Activated naive CD8-positive, alpha-beta T cell treated with anti-CD3 and anti-CD28 coated beads, Interleukin-2, amount 10 ng/mL, durations not matched to agents 7 days and 5 days (primary cell): ENCODE data around the gene B3GNT3. TPM values are rescaled to one million over a fixed set of nuclear protein-coding genes. Genes with fewer than 3 reads are reported as not detected.

Experiments used
- ATAC-seq: fragments of 150-1000 bp; cut with Tn5 transposase; one replicate; pipeline ENCODE4 v1.10.0; 2021; ENCODE audit warnings: low read depth, moderate library complexity
- POLR2A ChIA-PET: fragments of 350-600 bp; sonication (Branson Sonifier 250); formaldehyde crosslinking; loops from one replicate; lab custom pipeline; 2021; ENCODE audit warnings: antibody characterized with exemption; lab: Charles Lee
- DNase-seq: peaks from one replicate; pipeline ENCODE4 v3.0.0; 2021
- H3K27ac Mint-ChIP-seq: one replicate; pipeline ENCODE4 v1.8.0; 2022; ENCODE audit warnings: mild to moderate bottlenecking, mixed read lengths
- H3K27me3 Mint-ChIP-seq: one replicate; pipeline ENCODE4 v1.8.0; 2022; ENCODE audit warnings: mild to moderate bottlenecking, moderate library complexity, mixed read lengths
- H3K36me3 Mint-ChIP-seq: one replicate; pipeline ENCODE4 v1.8.0; 2021; ENCODE audit warnings: mild to moderate bottlenecking, mixed read lengths
- H3K4me1 Mint-ChIP-seq: one replicate; pipeline ENCODE4 v1.8.0; 2021; ENCODE audit warnings: mixed read lengths
- H3K4me3 Mint-ChIP-seq: one replicate; pipeline ENCODE4 v1.8.0; 2022; ENCODE audit warnings: mild to moderate bottlenecking, moderate library complexity, mixed read lengths
- H3K9me3 Mint-ChIP-seq: one replicate; pipeline ENCODE4 v1.8.0; 2021; ENCODE audit warnings: mixed read lengths
- total RNA-seq, 2 experiments: library from RNA; stranded (reverse); gene quantifications; one replicate each; pipeline ENCODE4 v1.2.3, GENCODE V29; 2021

The B3GNT3 gene
- total RNA-seq, 2 experiments from 2014 or later, result not detected

DNA sequence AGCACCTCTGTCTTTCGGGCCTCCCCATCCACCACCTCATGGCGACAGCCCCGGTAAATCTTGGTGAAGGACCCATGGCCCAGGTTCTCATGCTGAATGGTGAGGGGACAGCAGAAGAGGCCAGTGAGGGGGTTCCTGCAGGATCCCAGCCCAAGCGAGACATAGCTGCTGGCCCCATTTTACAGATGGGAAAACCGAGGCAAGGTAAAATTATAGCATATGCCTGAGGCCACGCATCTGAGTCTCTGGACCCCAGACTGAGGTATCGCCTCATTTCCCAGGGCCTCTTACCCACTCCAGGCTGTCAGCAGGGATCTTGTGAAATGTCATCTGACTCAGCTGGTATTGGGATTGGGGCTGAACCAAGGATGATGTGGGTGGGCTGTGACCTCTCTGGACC is 43.0 kb downstream of the B3GNT3 start:
- POLR2A ChIA-PET, result interaction anchor here (0.7 kb wide), 1 partner anchor 9 kb away, joined by 4 read pairs; no protein-coding TSS in a partner anchor
- H3K27me3 Mint-ChIP-seq, result no peaks in the 10 kb centered on the region
- DNase-seq (no peak), ATAC-seq (no peak)
- H3K4me1 Mint-ChIP-seq, result peaks cover 10% of the 10 kb centered on the region
- H3K4me3 Mint-ChIP-seq, result no peak overlapping the region
- no peak overlapping the region for H3K27ac Mint-ChIP-seq
- H3K9me3 Mint-ChIP-seq, result no peaks in the 10 kb centered on the region
- peaks cover 59% of the 10 kb centered on the region for H3K36me3 Mint-ChIP-seq

DNA sequence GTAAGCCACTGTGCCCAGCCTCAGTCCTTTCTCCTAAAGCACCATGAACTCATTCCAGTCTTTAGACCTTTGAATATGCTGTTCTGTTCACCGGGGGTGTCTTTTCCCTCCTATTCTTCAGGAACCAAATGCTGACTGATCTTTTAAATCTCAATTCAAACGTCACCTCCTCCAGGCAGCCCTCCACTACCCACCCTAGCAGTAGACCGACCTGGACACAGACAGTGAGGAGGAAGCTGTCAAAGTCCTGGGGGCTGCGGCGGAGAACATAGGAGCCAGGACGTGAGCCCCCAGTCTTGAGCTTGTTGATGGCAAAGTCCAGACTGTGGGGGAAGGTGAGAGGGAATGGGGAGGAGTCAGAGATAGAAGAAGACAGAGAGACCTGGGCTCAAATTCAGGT is 45.1 kb downstream of the B3GNT3 start:
- Mint-ChIP-seq H3K4me3 (no peak overlapping the region), H3K27ac (peak overlapping the region; percentile 25), H3K4me1 (peaks cover 18% of the 10 kb centered on the region), H3K9me3 (no peaks in the 10 kb centered on the region), H3K27me3 (no peaks in the 10 kb centered on the region), H3K36me3 (peaks cover 58% of the 10 kb centered on the region)
- DNase-seq, result no peak
- ATAC-seq, result no peak
- POLR2A ChIA-PET, result interaction anchor here (1.2 kb wide), 1 partner anchor 16 kb away, joined by 5 read pairs; no protein-coding TSS in a partner anchor

DNA sequence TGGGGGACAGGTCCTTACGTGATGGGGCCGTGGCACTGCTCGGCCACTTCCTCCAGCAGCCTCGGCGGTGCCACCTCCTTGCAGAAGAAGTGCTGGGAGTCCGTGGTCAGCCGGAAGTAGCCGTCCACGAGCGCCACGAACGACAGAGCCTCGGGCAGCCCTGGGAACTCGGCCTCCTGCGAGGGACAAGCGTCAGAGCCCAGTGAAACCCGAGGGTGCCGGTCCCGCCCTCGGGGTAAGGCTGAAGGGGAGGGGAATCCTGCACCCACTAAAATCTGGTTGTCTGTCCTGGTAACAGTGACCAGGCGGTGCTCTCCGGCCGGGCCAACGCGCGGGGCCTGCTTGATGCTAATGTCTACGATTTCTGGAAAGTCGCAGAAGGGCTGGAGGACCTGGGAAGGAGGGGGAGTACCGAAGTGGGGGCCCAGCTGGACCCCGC is 46.5 kb downstream of the B3GNT3 start:
- DNase-seq (no peak), ATAC-seq (no peak)
- Mint-ChIP-seq H3K4me1 (peaks cover 20% of the 10 kb centered on the region), H3K27ac (no peak overlapping the region), H3K9me3 (no peaks in the 10 kb centered on the region), H3K36me3 (peaks cover 50% of the 10 kb centered on the region), H3K27me3 (no peaks in the 10 kb centered on the region), H3K4me3 (no peak overlapping the region)
- POLR2A ChIA-PET, result no interaction called here

DNA sequence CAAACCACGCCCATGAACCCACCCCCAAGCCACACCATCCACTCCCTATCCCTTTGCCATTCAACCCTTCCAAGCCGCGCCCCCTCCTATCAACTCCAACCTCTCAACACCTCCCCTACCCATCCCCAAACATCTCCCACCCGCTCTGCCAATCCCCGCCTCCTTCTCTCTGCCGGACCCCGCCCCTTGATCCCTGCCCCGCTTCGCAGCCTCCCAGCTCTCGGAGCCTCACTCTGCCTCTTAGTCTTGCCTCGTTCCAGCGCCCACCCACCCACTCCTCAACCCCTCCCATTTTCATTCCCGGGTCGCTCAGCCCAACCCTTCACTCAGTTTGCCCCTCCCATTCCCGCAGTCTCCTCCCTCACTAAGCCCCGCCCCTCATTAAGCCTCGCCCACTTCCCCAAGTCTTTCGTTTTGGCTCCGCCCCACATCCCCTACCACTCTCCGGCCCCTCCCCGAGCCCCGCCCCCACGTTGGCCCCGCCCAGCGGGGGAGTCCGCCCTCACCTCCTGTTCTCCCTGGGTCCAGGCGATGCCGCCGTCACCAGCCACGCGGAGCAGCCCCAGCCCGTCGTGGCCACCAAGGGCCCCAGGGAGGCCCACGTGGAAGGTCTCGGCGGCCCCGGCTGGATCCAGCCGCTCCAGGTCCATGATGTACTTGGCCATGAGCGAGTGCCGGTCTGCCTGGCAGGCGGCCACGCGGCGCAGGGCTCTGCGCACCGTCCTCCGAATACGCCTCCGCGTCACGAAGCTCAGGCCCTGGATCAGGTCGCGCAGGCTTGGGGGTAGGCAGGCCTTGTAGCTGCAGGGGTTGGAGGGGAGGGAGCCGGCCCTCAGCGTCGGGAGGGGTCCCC is 47.1 kb downstream of the B3GNT3 start:
- H3K9me3 Mint-ChIP-seq, result no peaks in the 10 kb centered on the region
- peaks cover 46% of the 10 kb centered on the region for H3K36me3 Mint-ChIP-seq
- H3K27ac Mint-ChIP-seq, result no peak overlapping the region
- no peak overlapping the region for H3K4me3 Mint-ChIP-seq
- POLR2A ChIA-PET, result interaction anchor here (1.0 kb wide), 1 partner anchor 18 kb away, joined by 3 read pairs; no protein-coding TSS in a partner anchor
- H3K27me3 Mint-ChIP-seq, result no peaks in the 10 kb centered on the region
- peaks cover 18% of the 10 kb centered on the region for H3K4me1 Mint-ChIP-seq
- DNase-seq, result peak; percentile 56
- ATAC-seq, result peak; percentile 17

DNA sequence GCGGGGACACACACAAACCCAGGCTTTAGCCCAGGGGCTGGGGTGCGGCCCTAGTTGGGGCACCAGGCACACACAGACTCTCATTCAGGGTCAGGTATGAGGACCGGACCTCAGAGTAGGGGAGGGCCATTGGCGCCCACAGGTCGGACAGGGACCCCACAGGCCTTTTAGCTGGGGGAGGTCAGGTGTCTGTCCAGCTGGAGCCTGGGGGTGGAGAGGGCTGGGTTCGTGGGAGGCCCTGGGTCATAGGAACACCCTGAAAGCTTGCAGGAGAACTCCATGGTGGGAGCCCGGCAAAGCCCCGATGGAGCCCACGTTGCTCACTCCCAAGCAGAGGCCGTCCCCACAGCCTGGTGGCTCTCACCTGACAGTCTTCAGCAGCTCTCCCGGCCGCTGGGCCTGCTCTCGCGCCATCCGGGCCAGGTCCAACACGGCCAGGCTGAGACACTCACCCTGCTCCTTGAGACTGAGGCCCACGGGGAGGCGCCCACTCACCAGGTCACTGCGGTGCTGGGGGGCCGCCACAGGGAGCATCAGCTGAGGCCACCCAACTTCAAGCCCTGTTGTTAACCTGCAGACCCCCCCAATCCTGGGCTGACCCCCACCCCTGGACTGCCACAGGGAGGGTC is 47.8 kb downstream of the B3GNT3 start:
- DNase-seq (no peak), ATAC-seq (no peak)
- Mint-ChIP-seq H3K27ac (no peak overlapping the region), H3K27me3 (no peaks in the 10 kb centered on the region), H3K4me3 (no peak overlapping the region), H3K36me3 (peaks cover 42% of the 10 kb centered on the region), H3K9me3 (no peaks in the 10 kb centered on the region), H3K4me1 (peaks cover 18% of the 10 kb centered on the region)
- POLR2A ChIA-PET, result interaction anchor here (1.0 kb wide), 1 partner anchor 19 kb away, joined by 3 read pairs; no protein-coding TSS in a partner anchor

DNA sequence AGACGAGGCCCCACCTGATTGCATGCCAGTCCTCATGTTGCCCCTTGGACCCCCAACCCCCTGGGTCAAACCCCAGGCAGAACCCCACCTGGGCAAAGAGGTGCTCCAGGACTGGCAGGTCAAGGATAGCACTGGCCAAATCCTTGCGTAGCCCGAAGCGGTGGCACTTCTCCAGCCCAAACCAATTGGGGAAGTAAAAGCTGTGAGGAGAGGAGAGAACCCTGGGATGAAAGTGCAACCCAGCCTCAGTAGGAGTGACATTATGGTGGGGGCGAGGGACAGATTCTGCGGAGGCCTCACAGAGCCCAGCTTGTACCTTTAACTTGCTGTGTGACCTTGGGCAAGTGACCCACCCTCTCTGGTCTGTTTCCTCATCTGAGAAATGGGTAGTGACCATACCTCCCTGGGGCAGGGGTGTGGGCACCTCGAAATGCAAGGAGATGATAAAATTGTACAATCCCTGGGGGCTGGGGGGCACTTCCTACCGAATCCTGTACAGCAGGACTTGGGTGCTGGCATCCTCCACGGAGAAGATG is 48.4 kb downstream of the B3GNT3 start:
- Mint-ChIP-seq H3K9me3 (no peaks in the 10 kb centered on the region), H3K4me3 (no peak overlapping the region), H3K36me3 (peaks cover 39% of the 10 kb centered on the region), H3K27me3 (no peaks in the 10 kb centered on the region), H3K4me1 (peaks cover 22% of the 10 kb centered on the region), H3K27ac (no peak overlapping the region)
- no peak for ATAC-seq
- POLR2A ChIA-PET, result interaction anchor here (1.0 kb wide), 1 partner anchor 19 kb away, joined by 3 read pairs; no protein-coding TSS in a partner anchor
- DNase-seq, result no peak

DNA sequence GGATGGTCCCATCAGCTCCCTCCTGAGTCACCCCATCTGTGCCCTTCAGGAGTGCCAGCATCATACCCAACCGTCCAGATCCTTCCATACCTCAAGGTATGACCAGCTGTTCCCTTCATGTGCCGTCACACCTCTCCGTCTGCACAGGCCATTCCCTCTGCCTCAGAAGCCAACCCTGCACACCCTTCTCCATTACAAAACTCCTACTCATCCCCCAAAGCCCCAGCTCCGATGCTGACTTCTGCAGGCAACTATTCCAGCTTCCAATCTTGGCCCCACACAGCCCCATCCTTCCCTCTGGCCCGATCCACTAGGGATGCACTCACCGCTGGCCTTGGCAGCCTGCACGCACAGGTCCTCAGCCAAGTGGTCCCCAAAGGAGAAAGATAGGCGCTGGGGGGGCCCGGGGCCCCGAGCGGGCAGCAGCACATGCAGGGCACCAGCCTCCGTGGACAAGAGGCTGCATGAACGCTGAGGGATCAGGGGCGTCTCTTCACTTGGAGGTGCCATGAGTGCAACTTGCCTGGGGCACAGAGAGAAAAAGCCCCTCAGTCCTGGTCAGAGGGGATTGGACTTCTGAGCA is 49.1 kb downstream of the B3GNT3 start:
- DNase-seq (no peak), ATAC-seq (no peak)
- H3K4me1 Mint-ChIP-seq, result peaks cover 27% of the 10 kb centered on the region
- no peaks in the 10 kb centered on the region for H3K9me3 Mint-ChIP-seq
- no peak overlapping the region for H3K4me3 Mint-ChIP-seq
- H3K36me3 Mint-ChIP-seq, result peaks cover 36% of the 10 kb centered on the region
- no peaks in the 10 kb centered on the region for H3K27me3 Mint-ChIP-seq
- peak overlapping the region; percentile 94 for H3K27ac Mint-ChIP-seq
- POLR2A ChIA-PET, result no interaction called here

DNA sequence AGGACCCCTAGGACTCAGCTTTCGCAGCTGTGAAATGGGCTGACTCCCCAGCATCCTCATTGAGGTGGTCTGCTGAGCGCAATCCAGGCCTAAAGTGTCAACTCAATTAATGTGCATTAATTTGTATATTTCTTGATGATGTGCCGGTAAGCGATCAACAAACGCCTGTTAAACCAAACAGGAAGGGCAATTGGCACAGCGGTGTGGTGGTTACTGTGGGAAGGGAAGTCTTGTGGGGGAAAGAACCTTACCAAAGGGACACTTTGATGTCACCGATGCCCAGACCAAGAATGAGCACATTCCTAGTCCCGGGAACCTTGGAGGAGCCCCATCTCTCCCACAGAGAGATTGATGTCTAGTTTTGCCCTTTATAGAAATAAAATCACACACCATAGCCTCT is 51.2 kb downstream of the B3GNT3 start:
- DNase-seq, result no peak
- no peaks in the 10 kb centered on the region for H3K9me3 Mint-ChIP-seq
- ATAC-seq, result no peak

DNA sequence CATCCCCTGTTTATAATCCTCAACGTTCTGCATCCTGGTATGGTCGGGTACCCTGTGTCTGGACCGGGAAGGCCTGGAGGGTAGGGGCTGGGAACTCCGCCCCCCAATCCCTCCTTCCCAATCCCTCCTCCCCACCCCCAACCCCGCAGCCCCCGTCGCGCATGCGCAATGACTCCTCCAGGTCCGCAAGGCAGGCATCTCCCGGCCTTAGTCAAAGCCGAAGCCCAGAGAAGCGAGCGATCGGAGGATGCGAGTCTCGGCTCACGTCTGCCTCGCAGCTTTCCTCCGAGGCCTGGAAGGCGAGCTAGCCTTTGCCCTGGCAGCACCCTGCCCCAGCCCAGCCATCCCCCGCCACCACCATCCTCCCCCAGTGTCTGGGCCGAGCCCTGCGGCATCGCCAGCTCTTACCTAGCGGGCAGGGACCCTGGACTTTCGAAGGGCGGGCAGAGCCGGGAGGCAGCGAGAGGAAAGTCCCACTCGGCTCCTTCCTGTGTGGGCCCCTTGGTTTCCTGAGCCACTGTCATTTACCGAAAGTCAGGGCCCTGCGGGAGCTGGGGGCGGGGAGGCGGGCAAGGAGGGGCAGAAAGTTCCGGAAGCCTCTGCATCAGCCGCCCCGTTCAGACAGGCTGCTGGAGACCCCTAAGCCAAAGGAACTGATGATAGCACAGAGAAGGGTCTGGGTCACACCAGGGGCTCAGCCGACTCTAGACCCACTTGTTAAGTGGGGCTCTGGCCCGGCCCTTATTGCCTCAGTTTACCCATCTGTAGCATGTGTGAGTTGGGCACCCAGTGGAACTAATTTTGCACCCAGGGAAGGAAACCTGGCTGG is 52.8 kb downstream of the B3GNT3 start, which contains the start of gene JAK3:
TSS of gene JAK3 (minus strand) at position 445 of the 829 bp plus-strand sequence. CDS start 3,565 bp downstream, outside the sequence.
- no peaks in the 10 kb centered on the region for H3K27me3 Mint-ChIP-seq
- POLR2A ChIA-PET, result interaction anchor here (0.6 to 2.0 kb wide), 12 partner anchors 9 to 291 kb away, joined by 3 to 16 read pairs (median 4); partner anchors contain the start of genes CCDC124, FCHO1 and RPL18A
- H3K4me3 Mint-ChIP-seq, result peak within 1 kb of the TSS; percentile 94
- peak; percentile 84 for ATAC-seq
- H3K9me3 Mint-ChIP-seq, result no peaks in the 10 kb centered on the region
- peaks cover 20% of the 10 kb centered on the region for H3K36me3 Mint-ChIP-seq
- DNase-seq, result peak; percentile 86
- peak within 1 kb of the TSS; percentile 94 for H3K27ac Mint-ChIP-seq
- peaks cover 48% of the 10 kb centered on the region for H3K4me1 Mint-ChIP-seq

More for the DNA sequence above, 51.2 kb downstream of the B3GNT3 start:
- POLR2A ChIA-PET, result interaction anchor here (1.1 to 1.6 kb wide), 2 partner anchors 8 to 16 kb away, joined by 3 to 4 read pairs; no protein-coding TSS in a partner anchor
- H3K4me3 Mint-ChIP-seq, result peak overlapping the region; percentile 94
- H3K4me1 Mint-ChIP-seq, result peaks cover 43% of the 10 kb centered on the region
- no peaks in the 10 kb centered on the region for H3K27me3 Mint-ChIP-seq
- H3K36me3 Mint-ChIP-seq, result peaks cover 23% of the 10 kb centered on the region
- H3K27ac Mint-ChIP-seq, result peak overlapping the region; percentile 94

DNA sequence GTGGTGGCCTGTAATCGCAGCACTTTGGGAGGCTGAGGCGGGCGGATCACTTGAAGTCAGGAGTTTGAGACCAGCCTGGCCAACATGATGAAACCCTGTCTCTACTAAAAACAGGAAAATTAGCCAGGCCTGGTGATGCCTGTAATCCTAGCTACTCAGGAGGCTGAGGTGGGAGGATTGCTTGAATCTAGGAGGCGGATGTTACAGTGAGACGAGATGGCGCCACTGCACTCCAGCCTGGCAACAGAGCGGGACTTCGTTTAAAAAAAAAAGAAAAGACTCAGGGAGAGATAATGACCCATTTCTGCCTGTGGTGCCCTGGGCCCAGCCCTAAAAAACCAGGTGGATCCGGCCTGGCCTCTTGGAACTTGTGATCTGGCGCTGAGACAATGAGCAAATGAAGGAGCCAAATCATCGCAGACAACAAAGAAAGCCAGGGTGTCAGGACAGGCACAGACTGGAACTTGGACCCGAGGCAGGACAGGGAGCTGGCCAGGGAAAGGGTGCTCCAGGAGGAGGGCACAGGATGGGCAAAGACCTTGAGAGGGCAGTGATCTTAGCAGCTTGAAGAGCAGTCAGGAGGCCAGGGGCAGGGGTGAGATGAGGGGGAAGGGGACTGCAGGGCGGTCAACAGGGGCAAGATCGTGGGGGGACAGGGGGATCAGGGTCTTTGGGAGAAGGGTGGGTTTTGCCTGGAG is 53.8 kb downstream of the B3GNT3 start:
- DNase-seq, result no peak
- Mint-ChIP-seq H3K4me3 (peak overlapping the region; percentile 94), H3K4me1 (peaks cover 47% of the 10 kb centered on the region), H3K27ac (peak overlapping the region; percentile 94), H3K9me3 (no peaks in the 10 kb centered on the region), H3K27me3 (no peaks in the 10 kb centered on the region), H3K36me3 (peaks cover 14% of the 10 kb centered on the region)
- ATAC-seq, result no peak
- POLR2A ChIA-PET, result interaction anchor here (1.1 to 2.8 kb wide), 6 partner anchors 11 to 84 kb away, joined by 5 to 20 read pairs (median 12); partner anchors contain the start of genes CCDC124 and RPL18A

DNA sequence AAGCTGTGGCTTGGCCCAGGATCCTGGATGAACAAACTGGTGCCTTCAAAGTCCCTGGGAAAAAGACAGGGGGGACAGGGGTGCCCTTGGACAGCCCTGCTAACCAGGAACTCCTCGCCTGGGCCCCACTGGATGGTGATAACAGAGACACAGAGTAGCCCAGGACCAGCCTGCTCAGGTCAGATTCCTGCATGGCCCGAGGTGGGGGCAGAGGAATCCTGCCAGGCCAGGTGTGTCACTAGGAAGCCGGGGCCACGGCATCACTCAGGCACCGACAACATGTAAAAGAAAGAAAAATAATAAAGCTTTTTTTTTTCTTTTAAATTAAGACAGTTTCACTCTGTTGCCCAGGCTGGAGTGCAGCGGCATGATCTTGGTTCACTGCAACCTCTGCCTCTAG is 59.1 kb downstream of the B3GNT3 start:
- no peak for ATAC-seq

More for the DNA sequence above, 59.1 kb downstream of the B3GNT3 start:
- peaks cover 5% of the 10 kb centered on the region for H3K36me3 Mint-ChIP-seq
- no peaks in the 10 kb centered on the region for H3K27me3 Mint-ChIP-seq
- H3K27ac Mint-ChIP-seq, result no peak overlapping the region
- no peaks in the 10 kb centered on the region for H3K9me3 Mint-ChIP-seq
- POLR2A ChIA-PET, result interaction anchor here (0.6 to 1.3 kb wide), 2 partner anchors 8 to 545 kb away, joined by 4 read pairs; no protein-coding TSS in a partner anchor
- H3K4me3 Mint-ChIP-seq, result no peak overlapping the region
- no peak for DNase-seq
- peaks cover 28% of the 10 kb centered on the region for H3K4me1 Mint-ChIP-seq
